Measurements from ENCODE around the gene PYGB. TPM values are rescaled to one million over a fixed set of nuclear protein-coding genes. Genes with fewer than 3 reads are reported as not detected.

Gene PYGB
- total and polyA plus RNA-seq, 2 experiments from 2014 or later: 45.3 to 61.1 TPM

GRCh38 chr20:25211273-25211672, 36.6 kb upstream of the PYGB start:
- Histone ChIP-seq H2AFZ (no peak overlapping the region), H3K4me3 (no peak overlapping the region), H3K4me2 (no peak overlapping the region), H3K9me3 (ENCODE audit: low read depth) (no peaks in the 10 kb centered on the region), H4K20me1 (ENCODE audit: insufficient read depth, poor library complexity, severe bottlenecking) (no peaks in the 10 kb centered on the region), H3K79me2 (peaks cover 4% of the 10 kb centered on the region), H3K27me3 (no peaks in the 10 kb centered on the region), H3K27ac (no peak overlapping the region), H3K4me1 (ENCODE audit: insufficient read depth) (no peaks in the 10 kb centered on the region), H3K36me3 (replicated peaks; ENCODE audit: insufficient read depth, low read depth) (no peaks in the 10 kb centered on the region), H3K9me2 (replicated peaks; ENCODE audit: insufficient read depth) (no peaks in the 10 kb centered on the region)
- 97% methylated on average over 7 of the region's 7 CpGs for WGBS (ENCODE audit: low lambda C conversion rate, missing lambda C conversion rate)
- DNase-seq (ENCODE audit: low spot score): no peak
- TF ChIP-seq CTCF (IDR thresholded peaks at IDR 0.05; ENCODE audit: poor library complexity) (no peak), EZH2phosphoT487 (IDR thresholded peaks at IDR 0.05; ENCODE audit: low read depth, severe bottlenecking, unreplicated experiment) (no peak), EZH2 (IDR thresholded peaks at IDR 0.05; ENCODE audit: borderline replicate concordance) (no peak)

- H3K36me3 ChIP-seq (replicated peaks; ENCODE audit: insufficient read depth, low read depth): no peaks in the 10 kb centered on the region
Observed at GRCh38 chr20:25212242-25212641, 35.6 kb upstream of the PYGB start.

GRCh38 chr20:25213566-25214425, 34.1 kb upstream of the PYGB start:
- H3K9me3 ChIP-seq (ENCODE audit: low read depth): no peaks in the 10 kb centered on the region
- no peak overlapping the region for H3K27ac ChIP-seq
- TF ChIP-seq CTCF (IDR thresholded peaks at IDR 0.05; ENCODE audit: poor library complexity) (no peak), EZH2 (IDR thresholded peaks at IDR 0.05; ENCODE audit: borderline replicate concordance) (no peak)
- no peaks in the 10 kb centered on the region for H3K4me1 ChIP-seq (ENCODE audit: insufficient read depth)
- H3K79me2 ChIP-seq: no peaks in the 10 kb centered on the region
- no peaks in the 10 kb centered on the region for H3K9me2 ChIP-seq (replicated peaks; ENCODE audit: insufficient read depth)
- WGBS (ENCODE audit: low lambda C conversion rate, missing lambda C conversion rate): 96% methylated on average over 21 of the region's 21 CpGs
- no peak for DNase-seq (ENCODE audit: low spot score)
- H3K4me2 ChIP-seq: no peak overlapping the region
- no peaks in the 10 kb centered on the region for H3K36me3 ChIP-seq (replicated peaks; ENCODE audit: insufficient read depth, low read depth)
- H3K27me3 ChIP-seq: no peaks in the 10 kb centered on the region
- no peak overlapping the region for H3K4me3 ChIP-seq
- H4K20me1 ChIP-seq (ENCODE audit: insufficient read depth, poor library complexity, severe bottlenecking): no peaks in the 10 kb centered on the region
- H2AFZ ChIP-seq: no peak overlapping the region

More at GRCh38 chr20:25212242-25212641, 35.6 kb upstream of the PYGB start:
- no peaks in the 10 kb centered on the region for H3K4me1 ChIP-seq (ENCODE audit: insufficient read depth)
- no peak for DNase-seq (ENCODE audit: low spot score)
- H4K20me1 ChIP-seq (ENCODE audit: insufficient read depth, poor library complexity, severe bottlenecking): no peaks in the 10 kb centered on the region
- H3K27ac ChIP-seq: no peak overlapping the region
- H3K79me2 ChIP-seq: no peaks in the 10 kb centered on the region
- H3K9me2 ChIP-seq (replicated peaks; ENCODE audit: insufficient read depth): no peaks in the 10 kb centered on the region
- WGBS (ENCODE audit: low lambda C conversion rate, missing lambda C conversion rate): 98% methylated on average over 5 of the region's 5 CpGs
- no peaks in the 10 kb centered on the region for H3K27me3 ChIP-seq
- H2AFZ ChIP-seq: no peak overlapping the region
- H3K9me3 ChIP-seq (ENCODE audit: low read depth): no peaks in the 10 kb centered on the region
- no peak for TF ChIP-seq CTCF (IDR thresholded peaks at IDR 0.05; ENCODE audit: poor library complexity)
- no peak for TF ChIP-seq EZH2phosphoT487 (IDR thresholded peaks at IDR 0.05; ENCODE audit: low read depth, severe bottlenecking, unreplicated experiment)
- TF ChIP-seq EZH2 (IDR thresholded peaks at IDR 0.05; ENCODE audit: borderline replicate concordance): no peak
- no peak overlapping the region for H3K4me3 ChIP-seq
- no peak overlapping the region for H3K4me2 ChIP-seq

Data from hepatocyte (in vitro differentiated cells).